Duodenal mucosa (tissue), 2 donors: Measurements from ENCODE around the gene SLC16A7.

Experiments used
- H3K27ac ChIP-seq: one replicate; pipeline ENCODE4 v1.7.0; 2013; ENCODE audit warnings: low read depth, low read length
- H3K27me3 ChIP-seq, 2 donors: one replicate each; pipeline ENCODE4 v1.7.0; 2013; ENCODE audit warnings: low read length in 2 of 2, control low read depth in 1 of 2; ENCODE audit not compliant: insufficient read depth in 2 of 2, control insufficient read depth in 1 of 2
- H3K36me3 ChIP-seq, 2 donors: one replicate each; pipeline ENCODE4 v1.7.0; 2013; ENCODE audit warnings: low read length in 2 of 2, control low read depth in 1 of 2; ENCODE audit not compliant: insufficient read depth in 2 of 2, control insufficient read depth in 1 of 2
- H3K4me1 ChIP-seq, 2 donors: one replicate each; pipeline ENCODE4 v1.7.0; 2013; ENCODE audit warnings: low read length in 2 of 2, control low read depth in 1 of 2; ENCODE audit not compliant: insufficient read depth in 2 of 2, control insufficient read depth in 1 of 2
- H3K4me3 ChIP-seq, 2 donors: one replicate each; pipeline ENCODE4 v1.7.0; 2013; ENCODE audit warnings: low read length in 2 of 2, low read depth in 1 of 2
- H3K9ac ChIP-seq, 2 donors: one replicate each; pipeline ENCODE4 v1.7.0; 2013; ENCODE audit warnings: low read length in 2 of 2, low read depth in 1 of 2
- H3K9me3 ChIP-seq, 2 donors: one replicate each; pipeline ENCODE4 v1.7.0; 2013; ENCODE audit warnings: low read length in 2 of 2, control low read depth in 1 of 2; ENCODE audit not compliant: control insufficient read depth in 1 of 2

SLC16A7 gene

DNA sequence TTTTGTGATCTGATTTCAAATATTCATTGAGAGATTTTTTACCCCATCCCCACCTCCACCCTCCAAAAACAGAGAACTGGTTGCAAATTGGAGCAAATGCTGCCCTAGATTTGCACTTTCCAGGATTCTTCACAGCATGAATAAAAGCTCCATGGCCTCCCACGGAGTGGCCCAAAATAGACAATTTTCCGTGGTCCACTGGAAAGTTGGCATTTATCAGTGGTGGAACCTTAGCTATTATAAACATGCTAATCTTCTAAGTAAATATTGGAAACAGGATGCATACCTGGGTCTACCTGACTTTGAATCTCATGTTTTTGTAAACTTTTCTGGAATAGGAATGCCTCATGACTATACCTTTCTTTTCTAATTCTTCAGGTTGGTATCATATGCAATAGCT lies 123.9 kb downstream of the SLC16A7 start:
- Histone ChIP-seq H3K36me3 (no peaks in the 10 kb centered on the region), H3K4me1 (no peaks in the 10 kb centered on the region), H3K27ac (no peak overlapping the region), H3K9ac (no peak overlapping the region), H3K9me3 (no peaks in the 10 kb centered on the region), H3K27me3 (no peaks in the 10 kb centered on the region), H3K4me3 (no peak overlapping the region)

DNA sequence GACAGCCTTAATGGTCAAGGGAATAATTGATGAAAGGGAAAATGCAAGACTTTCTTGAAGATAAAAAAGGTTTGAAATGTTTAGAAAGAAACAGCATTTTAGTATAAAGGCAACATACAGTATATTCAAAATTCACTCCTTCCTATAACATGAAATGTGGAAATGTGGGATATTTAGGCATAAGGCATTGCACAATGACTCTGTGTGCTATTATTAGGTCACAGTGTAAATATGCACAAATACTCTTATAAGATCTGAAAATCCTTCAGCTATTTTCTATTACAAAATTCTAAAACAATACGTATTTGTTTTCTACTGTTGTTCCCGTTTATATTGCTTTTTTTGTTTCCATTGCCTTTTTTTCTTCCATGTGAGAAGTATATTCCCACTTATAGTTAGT lies 127.7 kb downstream of the SLC16A7 start:
- Histone ChIP-seq H3K9me3 (no peaks in the 10 kb centered on the region), H3K4me1 (no peaks in the 10 kb centered on the region), H3K27ac (no peak overlapping the region), H3K36me3 (no peaks in the 10 kb centered on the region), H3K27me3 (no peaks in the 10 kb centered on the region), H3K9ac (no peak overlapping the region), H3K4me3 (no peak overlapping the region)

DNA sequence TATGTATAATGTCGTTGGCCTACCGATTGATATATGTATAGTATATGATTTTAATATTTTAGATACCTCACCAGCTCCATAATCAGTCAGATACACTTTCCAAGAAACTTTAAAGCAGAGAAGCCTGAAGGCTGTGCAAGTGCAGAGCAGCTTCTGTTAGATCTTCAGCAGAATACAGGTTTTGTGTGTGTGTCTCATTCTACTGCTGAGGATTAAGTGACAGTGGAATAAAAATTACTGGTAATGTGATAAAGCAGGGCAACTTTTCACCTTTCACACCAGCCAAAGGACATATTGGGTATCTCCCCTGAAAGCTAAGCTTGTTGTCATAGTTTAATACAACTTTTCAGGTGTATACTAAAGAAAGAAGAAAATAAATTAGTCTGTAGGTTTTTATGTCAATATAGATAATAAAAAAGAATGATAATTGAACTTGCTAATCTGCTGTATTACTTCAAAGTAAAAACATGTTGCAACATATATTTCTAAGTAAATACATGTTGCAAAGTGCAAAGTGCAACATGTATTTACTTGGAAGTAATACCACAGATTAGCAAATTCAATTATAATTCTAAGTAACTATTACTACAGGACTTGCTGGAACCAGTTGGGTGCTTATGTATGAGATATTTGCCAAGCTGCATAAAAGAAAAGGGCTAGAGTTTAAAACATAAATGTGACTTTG lies 128.3 kb downstream of the SLC16A7 start:
- Histone ChIP-seq H3K4me3 (no peak overlapping the region), H3K9ac (no peak overlapping the region), H3K9me3 (no peaks in the 10 kb centered on the region), H3K4me1 (no peaks in the 10 kb centered on the region), H3K36me3 (no peaks in the 10 kb centered on the region), H3K27me3 (no peaks in the 10 kb centered on the region), H3K27ac (no peak overlapping the region)

DNA sequence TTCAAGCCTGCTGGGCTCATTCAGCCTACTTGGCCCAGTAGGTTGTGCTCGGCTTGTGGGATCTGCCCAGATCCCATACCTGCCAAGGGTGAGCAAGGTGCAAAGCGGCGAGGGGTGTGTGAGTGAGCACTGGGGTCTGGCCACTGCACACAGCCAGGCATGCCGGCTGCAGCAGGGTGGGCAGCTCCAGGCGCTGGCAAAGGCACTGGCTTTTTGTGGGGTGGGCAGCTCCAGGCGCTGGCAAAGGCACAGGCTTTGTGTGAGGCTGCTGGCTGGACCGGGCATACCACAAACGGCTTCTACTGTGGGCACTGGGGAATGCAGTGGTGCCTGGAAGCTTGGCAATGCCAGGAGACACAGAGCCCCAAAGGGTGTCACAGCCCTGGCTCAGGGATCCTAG lies 137.4 kb downstream of the SLC16A7 start:
- no peaks in the 10 kb centered on the region for H3K27me3 ChIP-seq
- no peak overlapping the region for H3K27ac ChIP-seq
- H3K9me3 ChIP-seq = no peaks in the 10 kb centered on the region
- peaks cover 0 to 7% of the 10 kb centered on the region in 2 donors for H3K4me1 ChIP-seq
- H3K36me3 ChIP-seq = no peaks in the 10 kb centered on the region
- no peak overlapping the region for H3K9ac ChIP-seq
- H3K4me3 ChIP-seq = no peak overlapping the region

DNA sequence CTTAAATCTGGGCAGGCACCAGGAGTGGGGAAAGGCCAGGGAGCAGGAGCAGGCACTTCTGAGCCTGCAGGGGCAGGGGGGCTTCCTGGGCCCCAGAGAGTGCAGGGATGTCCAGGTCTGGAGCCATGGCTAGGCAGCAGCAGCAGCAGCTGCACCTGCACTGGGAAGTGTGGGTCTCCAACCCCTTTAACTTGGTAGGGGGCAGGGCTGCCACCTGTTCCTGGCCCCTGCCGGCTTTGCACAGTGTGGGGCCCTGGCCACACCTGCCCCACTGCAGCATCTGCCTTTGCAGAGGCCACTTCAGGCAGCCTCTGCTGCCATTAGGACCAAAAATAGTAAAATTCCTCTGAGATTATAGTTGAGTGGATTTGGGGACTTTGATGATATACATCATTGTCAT lies 138.5 kb downstream of the SLC16A7 start:
- H3K4me3 ChIP-seq = no peak overlapping the region
- no peaks in the 10 kb centered on the region for H3K9me3 ChIP-seq
- H3K36me3 ChIP-seq = no peaks in the 10 kb centered on the region
- no peak overlapping the region for H3K27ac ChIP-seq
- H3K27me3 ChIP-seq = no peaks in the 10 kb centered on the region
- no peak overlapping the region for H3K9ac ChIP-seq
- peaks cover 0 to 7% of the 10 kb centered on the region in 2 donors for H3K4me1 ChIP-seq

DNA sequence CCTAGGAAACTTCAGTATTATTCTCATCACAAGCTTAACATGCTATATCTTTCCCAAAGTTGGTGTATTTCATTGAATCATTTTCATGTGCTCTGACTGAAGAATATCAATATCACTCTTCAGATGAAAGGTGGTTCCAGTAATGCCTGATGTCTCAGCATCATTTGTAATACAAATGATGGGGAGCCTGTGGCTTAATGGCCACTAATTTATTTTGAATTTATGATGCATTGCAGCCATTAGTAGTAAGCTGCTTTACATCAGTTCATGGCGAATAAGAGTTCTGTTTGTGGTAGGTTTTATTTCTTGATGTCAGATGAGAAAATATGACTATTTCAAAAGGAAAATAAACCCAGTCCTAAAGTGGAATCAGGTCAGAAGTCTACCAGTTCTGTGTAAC lies 139.4 kb downstream of the SLC16A7 start:
- Histone ChIP-seq H3K9me3 (no peaks in the 10 kb centered on the region), H3K9ac (no peak overlapping the region), H3K36me3 (no peaks in the 10 kb centered on the region), H3K27me3 (no peaks in the 10 kb centered on the region), H3K4me1 (peaks cover 0 to 7% of the 10 kb centered on the region in 2 donors), H3K4me3 (no peak overlapping the region), H3K27ac (no peak overlapping the region)

DNA sequence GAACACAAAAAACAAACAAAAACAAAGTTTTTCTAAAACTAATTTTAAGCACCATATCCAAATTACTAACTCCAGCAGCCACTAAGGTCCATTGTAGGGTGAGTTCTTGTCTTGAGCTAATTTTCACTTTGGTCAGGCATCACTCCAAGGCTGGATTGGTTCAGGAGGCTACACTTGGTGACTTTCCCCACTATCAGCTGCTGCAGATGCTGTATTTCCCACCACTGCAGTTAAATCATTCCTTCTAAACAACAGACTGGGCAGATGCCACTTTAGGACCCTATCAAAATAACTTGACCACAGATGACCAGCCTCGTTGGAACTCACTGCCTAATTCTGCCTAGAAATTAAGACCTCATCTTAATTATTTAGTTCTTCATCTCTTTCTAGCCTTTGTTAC lies 140.5 kb downstream of the SLC16A7 start:
- no peaks in the 10 kb centered on the region for H3K36me3 ChIP-seq
- no peaks in the 10 kb centered on the region for H3K27me3 ChIP-seq
- H3K4me1 ChIP-seq = peaks cover 0 to 7% of the 10 kb centered on the region in 2 donors
- no peaks in the 10 kb centered on the region for H3K9me3 ChIP-seq
- H3K4me3 ChIP-seq = no peak overlapping the region
- H3K27ac ChIP-seq = no peak overlapping the region
- H3K9ac ChIP-seq = no peak overlapping the region

DNA sequence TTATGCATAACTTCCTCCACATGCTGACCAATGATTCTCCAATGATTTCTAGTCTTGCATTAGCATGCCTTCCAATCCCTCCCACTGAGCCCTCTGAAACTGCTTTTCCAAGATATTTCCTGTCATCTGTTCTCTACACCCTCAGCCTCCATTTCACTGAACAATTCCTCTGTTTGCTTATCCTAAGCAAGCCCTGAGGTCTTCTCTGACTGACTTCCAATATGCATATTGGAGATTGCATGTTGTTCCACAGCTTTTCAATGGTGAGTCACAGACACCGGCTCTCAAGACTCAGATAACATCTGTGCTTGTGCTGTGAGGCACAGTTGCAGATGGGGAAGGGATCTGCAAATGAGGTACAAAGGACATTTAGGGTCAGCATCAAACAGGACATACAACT lies 141.0 kb downstream of the SLC16A7 start:
- Histone ChIP-seq H3K9ac (no peak overlapping the region), H3K36me3 (no peaks in the 10 kb centered on the region), H3K4me1 (peaks cover 0 to 7% of the 10 kb centered on the region in 2 donors), H3K27me3 (no peaks in the 10 kb centered on the region), H3K27ac (no peak overlapping the region), H3K4me3 (no peak overlapping the region), H3K9me3 (no peaks in the 10 kb centered on the region)

DNA sequence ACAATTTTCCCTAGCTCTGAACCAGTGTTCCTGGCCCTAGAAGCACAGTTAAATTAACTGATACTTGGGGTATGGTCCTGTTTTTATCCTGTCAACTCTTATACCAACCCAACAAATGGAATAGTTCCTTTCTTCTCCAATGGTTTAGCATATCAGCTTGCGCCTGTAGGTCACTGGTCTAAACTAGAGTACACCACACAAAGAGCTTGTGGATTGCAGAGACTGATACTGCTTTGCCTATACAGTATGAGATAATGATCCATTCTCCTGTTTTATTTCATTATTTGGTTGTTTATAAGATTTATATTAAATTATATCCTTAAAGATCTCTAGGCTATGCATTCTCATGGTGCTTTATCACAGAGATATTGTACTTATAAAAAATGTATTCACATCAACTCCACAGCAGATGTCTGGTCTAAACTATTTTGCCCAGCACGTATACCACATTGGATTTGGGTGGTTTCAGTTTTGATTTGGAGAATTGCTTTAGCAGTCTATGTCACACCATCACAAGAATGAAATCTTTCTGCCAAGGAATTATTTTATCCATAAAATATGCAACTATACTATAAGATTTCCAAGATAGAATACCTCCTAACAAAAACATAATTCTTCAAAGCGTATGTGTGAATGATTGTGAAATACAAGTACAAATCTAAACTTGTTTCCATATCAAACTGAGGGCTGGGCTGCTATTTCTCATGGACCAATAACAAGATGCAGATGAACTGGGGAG lies 142.1 kb downstream of the SLC16A7 start:
- Histone ChIP-seq H3K9ac (no peak overlapping the region), H3K27me3 (no peaks in the 10 kb centered on the region), H3K4me3 (no peak overlapping the region), H3K4me1 (peaks cover 0 to 7% of the 10 kb centered on the region in 2 donors), H3K36me3 (no peaks in the 10 kb centered on the region), H3K9me3 (no peaks in the 10 kb centered on the region), H3K27ac (no peak overlapping the region)

DNA sequence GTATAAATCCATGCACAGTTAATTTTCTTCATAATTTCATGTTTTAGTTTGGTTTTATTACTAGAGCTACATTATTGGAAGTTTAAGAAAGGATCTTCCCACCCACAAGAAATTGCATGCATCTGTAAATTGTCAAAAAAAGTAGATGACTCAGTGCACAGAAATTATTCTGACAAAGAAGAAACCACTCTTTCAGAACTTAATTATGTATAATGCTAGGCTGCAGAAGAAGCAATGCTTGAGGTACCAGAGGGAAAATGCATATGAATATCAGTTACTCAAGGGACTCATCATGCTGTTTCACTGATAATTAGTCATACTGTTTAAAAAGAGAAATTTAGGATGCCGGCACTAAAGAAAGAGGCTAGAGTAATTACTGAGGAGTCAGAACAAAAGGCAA lies 147.0 kb downstream of the SLC16A7 start:
- Histone ChIP-seq H3K9ac (no peak overlapping the region), H3K27ac (no peak overlapping the region), H3K27me3 (no peaks in the 10 kb centered on the region), H3K4me3 (no peak overlapping the region), H3K36me3 (no peaks in the 10 kb centered on the region), H3K9me3 (no peaks in the 10 kb centered on the region), H3K4me1 (no peaks in the 10 kb centered on the region)
